ENCODE results near the gene ZBTB47. TPM values are rescaled to one million over a fixed set of nuclear protein-coding genes. Genes with fewer than 3 reads are reported as not detected.
A peak's percentile ranks its signal among the peaks of the same experiment; 100 is the strongest.

Gene ZBTB47
- total RNA-seq, 1 donor from 2014 or later, result 118 TPM

- intact Hi-C loops (cut with micrococcal nuclease), result no loop called here
- Histone ChIP-seq H3K27ac (replicated peaks) (no peak overlapping the region), H3K4me1 (peaks cover 20% of the 10 kb centered on the region), H3K9me3 (replicated peaks) (no peaks in the 10 kb centered on the region), H3K27me3 (ENCODE audit: low read depth) (peaks cover 23% of the 10 kb centered on the region), H3K36me3 (no peaks in the 10 kb centered on the region), H3K4me3 (no peak overlapping the region)
- TF ChIP-seq CTCF (IDR thresholded peaks at IDR 0.05; ENCODE audit: borderline replicate concordance), result no peak
- peak; percentile 3 for DNase-seq
Measured at GRCh38 chr3:42689421-42690014, 36.0 kb downstream of the ZBTB47 start.

- no peak for TF ChIP-seq CTCF (IDR thresholded peaks at IDR 0.05; ENCODE audit: borderline replicate concordance)
- H3K4me1 ChIP-seq, result peaks cover 14% of the 10 kb centered on the region
- H3K4me3 ChIP-seq, result no peak overlapping the region
- intact Hi-C loops (cut with micrococcal nuclease), result no loop called here
- no peaks in the 10 kb centered on the region for H3K36me3 ChIP-seq
- peaks cover 18% of the 10 kb centered on the region for H3K27me3 ChIP-seq (ENCODE audit: low read depth)
- DNase-seq, result peak; percentile 2
- no peak overlapping the region for H3K27ac ChIP-seq (replicated peaks)
- no peaks in the 10 kb centered on the region for H3K9me3 ChIP-seq (replicated peaks)
Measured at GRCh38 chr3:42690191-42690590, 36.7 kb downstream of the ZBTB47 start.

GRCh38 chr3:42690766-42691680, 37.5 kb downstream of the ZBTB47 start:
- intact Hi-C loops (cut with micrococcal nuclease), result no loop called here
- H3K4me1 ChIP-seq, result peaks cover 5% of the 10 kb centered on the region
- no peaks in the 10 kb centered on the region for H3K36me3 ChIP-seq
- H3K27ac ChIP-seq (replicated peaks), result peak overlapping the region; percentile 16
- no peak overlapping the region for H3K4me3 ChIP-seq
- peak; percentile 6 for DNase-seq
- TF ChIP-seq CTCF (IDR thresholded peaks at IDR 0.05; ENCODE audit: borderline replicate concordance), result no peak
- no peaks in the 10 kb centered on the region for H3K9me3 ChIP-seq (replicated peaks)
- H3K27me3 ChIP-seq (ENCODE audit: low read depth), result peaks cover 9% of the 10 kb centered on the region

GRCh38 chr3:42691816-42692666, 38.5 kb downstream of the ZBTB47 start:
- no peaks in the 10 kb centered on the region for H3K36me3 ChIP-seq
- peak overlapping the region; percentile 23 for H3K27ac ChIP-seq (replicated peaks)
- H3K9me3 ChIP-seq (replicated peaks), result no peaks in the 10 kb centered on the region
- intact Hi-C loops (cut with micrococcal nuclease), result no loop called here
- H3K4me3 ChIP-seq, result no peak overlapping the region
- H3K4me1 ChIP-seq, result peaks cover 12% of the 10 kb centered on the region
- DNase-seq, result peak; percentile 9
- no peak for TF ChIP-seq CTCF (IDR thresholded peaks at IDR 0.05; ENCODE audit: borderline replicate concordance)
- H3K27me3 ChIP-seq (ENCODE audit: low read depth), result no peaks in the 10 kb centered on the region
